Esophagus squamous epithelium (tissue), 5 donors: Measurements from ENCODE around the gene LEF1. TPM values are rescaled to one million over a fixed set of nuclear protein-coding genes. Genes with fewer than 3 reads are reported as not detected.

Experiments
- DNase-seq: peaks from one replicate; lab custom pipeline; 2025; lab: John Stamatoyannopoulos, UW
- H3K27ac ChIP-seq, 4 donors: fragments of 200-600 bp; sonication (generic); one replicate each; pipeline ENCODE4 v1.5.1; 2016 to 2019; ENCODE audit warnings: mild to moderate bottlenecking in 1 of 4
- H3K27me3 ChIP-seq, 4 donors: fragments of 200-600 bp; sonication (generic); 1 replicate in 3 of 4; 2 replicates in 1 of 4; pipeline versions ENCODE4 v1.5.1 to v1.6.0; 2017 to 2021; ENCODE audit warnings: antibody characterized with exemption in 1 of 4
- H3K36me3 ChIP-seq, 3 donors: fragments of 200-600 bp; sonication (generic); one replicate each; pipeline ENCODE4 v1.5.1; 2016 to 2019
- H3K4me1 ChIP-seq, 3 donors: fragments of 200-600 bp; sonication (generic); one replicate each; pipeline ENCODE4 v1.5.1; 2017 to 2019
- H3K4me3 ChIP-seq, 4 donors: fragments of 200-600 bp; sonication (generic); 1 replicate in 3 of 4; 2 replicates in 1 of 4; pipeline ENCODE4 v1.5.1; 2016 to 2019; ENCODE audit warnings: mild to moderate bottlenecking in 2 of 4, moderate library complexity in 1 of 4
- H3K9me3 ChIP-seq, 3 donors: fragments of 200-600 bp; sonication (generic); one replicate each; pipeline ENCODE4 v1.5.1; 2016 to 2019
- POLR2A ChIP-seq, 4 donors: fragments of 450-650 bp; IDR thresholded peaks; one replicate each; pipeline ENCODE4 v1.6.1; 2017; ENCODE audit warnings: antibody characterized with exemption in 4 of 4, mild to moderate bottlenecking in 4 of 4, moderate library complexity in 3 of 4
- WGBS, 2 donors: methylation state at CpG; one replicate each; pipeline ENCODE4 v1.1.5; 2018; 5-methylcytosine and 5-hydroxymethylcytosine counted together
- intact Hi-C: fragments of 100-400 bp; cut with DNase I; formaldehyde crosslinking; loops from one replicate; pipeline ENCODE4 v1.15.0; 2022
- total RNA-seq, 4 donors: library from RNA; depleted of rRNA; stranded (reverse); fragments of >200 nt; gene quantifications; one replicate each; pipeline ENCODE4 v1.1.0, GENCODE V29; 2016
- TF ChIP-seq, protein P1 (sequence below), 6 experiments: fragments of 450-650 bp in 4 of 6; fragments of 200-600 bp in 2 of 6; sonication (generic) in 2 of 6; IDR thresholded peaks; one replicate each; pipeline ENCODE4 v1.5.1; 2016 to 2019; ENCODE audit warnings: antibody characterized with exemption in 6 of 6, mild to moderate bottlenecking in 4 of 6, moderate library complexity in 4 of 6
- donor health status: DM: yes; HTN: yes; CAD: no.

Gene LEF1
- total RNA-seq, 4 donors from 2014 or later = 8.0 to 13.9 (median 10.1) TPM

DNA sequence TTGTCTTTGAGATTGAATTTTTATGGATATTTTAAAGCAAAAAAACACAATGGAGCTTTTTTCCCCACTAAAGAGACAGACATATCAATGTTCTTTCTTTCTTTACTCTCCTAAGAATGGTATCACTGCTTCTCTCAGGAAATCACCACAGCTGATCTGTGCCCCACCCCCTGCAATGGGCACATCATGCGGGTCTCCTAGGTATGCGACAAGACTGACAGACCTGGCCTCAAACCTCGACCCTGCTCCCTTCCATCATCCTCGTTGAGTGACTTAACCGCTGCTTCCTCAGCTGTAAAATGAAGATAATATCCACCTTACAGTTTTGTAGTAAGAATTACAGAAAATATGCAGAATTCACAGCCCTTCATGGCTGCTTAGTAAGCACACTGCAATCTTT is 58.3 kb downstream of the LEF1 start:
- no peaks in the 10 kb centered on the region for H3K9me3 ChIP-seq
- H3K4me1 ChIP-seq = peaks cover 0 to 7% (median 0%) of the 10 kb centered on the region in 3 donors
- H3K36me3 ChIP-seq = no peaks in the 10 kb centered on the region
- intact Hi-C loops = no loop called here
- DNase-seq = no peak
- H3K4me3 ChIP-seq = no peak overlapping the region
- no peaks in the 10 kb centered on the region for H3K27me3 ChIP-seq
- H3K27ac ChIP-seq = no peak overlapping the region
- TF ChIP-seq POLR2A (IDR thresholded peaks at IDR 0.05) = no peak
- TF ChIP-seq, protein P1, sequence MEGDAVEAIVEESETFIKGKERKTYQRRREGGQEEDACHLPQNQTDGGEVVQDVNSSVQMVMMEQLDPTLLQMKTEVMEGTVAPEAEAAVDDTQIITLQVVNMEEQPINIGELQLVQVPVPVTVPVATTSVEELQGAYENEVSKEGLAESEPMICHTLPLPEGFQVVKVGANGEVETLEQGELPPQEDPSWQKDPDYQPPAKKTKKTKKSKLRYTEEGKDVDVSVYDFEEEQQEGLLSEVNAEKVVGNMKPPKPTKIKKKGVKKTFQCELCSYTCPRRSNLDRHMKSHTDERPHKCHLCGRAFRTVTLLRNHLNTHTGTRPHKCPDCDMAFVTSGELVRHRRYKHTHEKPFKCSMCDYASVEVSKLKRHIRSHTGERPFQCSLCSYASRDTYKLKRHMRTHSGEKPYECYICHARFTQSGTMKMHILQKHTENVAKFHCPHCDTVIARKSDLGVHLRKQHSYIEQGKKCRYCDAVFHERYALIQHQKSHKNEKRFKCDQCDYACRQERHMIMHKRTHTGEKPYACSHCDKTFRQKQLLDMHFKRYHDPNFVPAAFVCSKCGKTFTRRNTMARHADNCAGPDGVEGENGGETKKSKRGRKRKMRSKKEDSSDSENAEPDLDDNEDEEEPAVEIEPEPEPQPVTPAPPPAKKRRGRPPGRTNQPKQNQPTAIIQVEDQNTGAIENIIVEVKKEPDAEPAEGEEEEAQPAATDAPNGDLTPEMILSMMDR (IDR thresholded peaks at IDR 0.05) = no peak
- 78 to 86% methylated on average over 5 of the region's 5 CpGs for WGBS, 2 donors

DNA sequence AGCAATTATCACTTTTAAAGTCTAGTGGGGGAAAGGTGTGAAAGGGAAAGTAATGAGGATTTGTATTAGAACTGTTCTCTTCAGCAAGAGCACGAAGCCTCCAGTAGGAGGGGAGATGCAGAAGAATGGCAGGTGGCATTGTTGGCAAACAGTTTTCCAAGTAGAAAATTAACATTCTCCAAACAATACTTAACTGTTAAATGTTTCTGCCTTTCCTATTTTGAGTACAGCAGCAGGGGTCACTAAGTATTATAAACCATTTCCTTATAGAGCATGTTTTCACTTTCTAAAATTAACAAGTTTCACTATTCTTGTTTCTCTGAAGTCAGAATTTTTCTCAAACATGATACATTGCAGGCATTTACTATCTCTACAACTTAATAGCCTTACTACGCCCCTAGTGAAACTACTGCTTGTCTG is 58.7 kb downstream of the LEF1 start:
- Histone ChIP-seq H3K27ac (no peak overlapping the region), H3K27me3 (no peaks in the 10 kb centered on the region), H3K36me3 (no peaks in the 10 kb centered on the region), H3K4me1 (peaks cover 0 to 7% (median 0%) of the 10 kb centered on the region in 3 donors), H3K9me3 (no peaks in the 10 kb centered on the region), H3K4me3 (no peak overlapping the region)
- intact Hi-C loops = no loop called here
- DNase-seq = no peak
- TF ChIP-seq, protein P1 (IDR thresholded peaks at IDR 0.05) = no peak
- TF ChIP-seq POLR2A (IDR thresholded peaks at IDR 0.05) = no peak
- 78 to 86% methylated on average over 2 of the region's 2 CpGs for WGBS, 2 donors

DNA sequence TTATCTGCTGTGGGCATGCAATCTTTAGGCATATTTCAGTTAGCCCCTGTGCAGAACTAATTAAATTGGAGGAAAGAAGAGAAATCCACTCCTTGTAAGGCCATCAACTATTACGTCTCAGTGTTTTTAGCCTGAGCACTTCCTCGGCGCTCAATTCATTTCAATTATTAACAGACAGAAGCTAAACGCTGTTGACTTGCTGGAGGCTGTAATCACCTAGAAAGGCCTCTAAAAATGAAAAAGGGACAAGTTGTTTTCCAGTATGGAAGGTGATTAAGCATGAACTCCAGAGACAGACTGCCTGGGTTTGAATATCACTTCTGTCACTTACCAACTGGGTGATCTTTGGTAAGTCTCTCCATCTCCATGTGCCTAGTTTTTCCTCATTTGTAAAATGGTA is 59.6 kb downstream of the LEF1 start:
- TF ChIP-seq, protein P1 (IDR thresholded peaks at IDR 0.05) = no peak
- no peak for TF ChIP-seq POLR2A (IDR thresholded peaks at IDR 0.05)
- intact Hi-C loops = no loop called here
- Histone ChIP-seq H3K4me1 (peaks cover 0 to 7% (median 0%) of the 10 kb centered on the region in 3 donors), H3K27ac (no peak overlapping the region), H3K36me3 (no peaks in the 10 kb centered on the region), H3K9me3 (no peaks in the 10 kb centered on the region), H3K4me3 (no peak overlapping the region), H3K27me3 (no peaks in the 10 kb centered on the region)
- 87 to 95% methylated on average over 4 of the region's 4 CpGs for WGBS, 2 donors
- no peak for DNase-seq

DNA sequence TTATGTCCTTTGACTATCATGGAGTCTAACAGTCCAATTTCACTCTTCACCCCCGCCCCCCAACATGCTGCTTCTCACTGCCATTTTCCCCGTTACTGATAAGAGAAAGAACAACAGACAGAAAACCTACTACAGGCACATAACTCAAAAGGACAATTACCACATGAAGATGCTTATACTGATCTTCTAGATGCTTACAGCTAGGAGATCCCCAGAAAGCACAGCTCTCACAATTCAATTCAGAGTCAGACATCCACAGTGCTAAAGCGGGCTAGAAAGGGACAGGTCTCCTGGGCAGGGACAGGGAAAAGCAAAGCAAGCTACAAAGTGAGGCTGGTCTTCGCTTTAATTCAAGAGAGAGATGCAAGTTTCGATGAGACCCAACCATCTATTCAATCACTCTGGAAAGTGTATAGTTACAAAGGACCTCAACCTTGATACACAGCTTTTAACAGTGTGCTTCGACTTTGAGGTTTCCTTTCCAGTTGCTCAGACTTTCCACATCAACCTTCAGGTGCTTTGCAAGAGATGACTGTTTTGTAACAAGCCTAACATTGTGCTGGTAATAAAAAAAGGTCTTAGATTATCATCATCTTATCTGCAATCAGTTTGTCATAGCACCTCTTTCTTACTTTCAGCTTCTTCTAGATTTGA is 60.9 kb downstream of the LEF1 start:
- Histone ChIP-seq H3K9me3 (no peaks in the 10 kb centered on the region), H3K4me3 (no peak overlapping the region), H3K27ac (no peak overlapping the region), H3K27me3 (no peaks in the 10 kb centered on the region), H3K4me1 (peaks cover 0 to 1% (median 0%) of the 10 kb centered on the region in 3 donors), H3K36me3 (no peaks in the 10 kb centered on the region)
- intact Hi-C loops = no loop called here
- 79 to 90% methylated on average over 6 of the region's 6 CpGs for WGBS, 2 donors
- TF ChIP-seq, protein P1 (IDR thresholded peaks at IDR 0.05) = no peak
- TF ChIP-seq POLR2A (IDR thresholded peaks at IDR 0.05) = no peak
- no peak for DNase-seq

DNA sequence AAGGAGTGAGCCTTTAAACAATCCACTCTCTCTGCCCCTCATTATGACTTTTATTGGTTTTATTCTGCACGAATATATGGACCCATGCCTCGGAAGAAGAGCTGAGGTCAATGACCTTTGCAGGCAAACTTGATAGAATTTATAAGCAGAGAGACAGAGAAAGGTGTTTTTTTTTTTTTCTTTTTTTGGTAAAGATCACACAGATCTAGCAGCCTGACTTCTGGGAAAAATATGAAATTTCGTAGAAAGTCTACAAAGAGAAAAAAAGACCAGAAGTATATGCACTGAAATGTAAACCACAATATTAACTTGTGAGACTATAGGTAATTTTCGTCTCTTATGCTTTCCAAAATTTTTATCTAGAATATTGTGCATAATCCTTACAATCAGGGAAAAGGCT is 61.6 kb downstream of the LEF1 start:
- Histone ChIP-seq H3K4me1 (no peaks in the 10 kb centered on the region), H3K27me3 (no peaks in the 10 kb centered on the region), H3K9me3 (no peaks in the 10 kb centered on the region), H3K36me3 (no peaks in the 10 kb centered on the region), H3K27ac (no peak overlapping the region), H3K4me3 (no peak overlapping the region)
- WGBS, 2 donors = 67 to 77% methylated on average over 4 of the region's 4 CpGs
- intact Hi-C loops = no loop called here
- DNase-seq = no peak
- TF ChIP-seq, protein P1 (IDR thresholded peaks at IDR 0.05) = no peak
- no peak for TF ChIP-seq POLR2A (IDR thresholded peaks at IDR 0.05)
